Activated T-cell treated with anti-CD3 and anti-CD28 coated beads, Interleukin-2, amount 50 U/mL, for 4 hours (primary cell): ENCODE data around the gene UTS2R. TPM values are rescaled to one million over a fixed set of nuclear protein-coding genes. Genes with fewer than 3 reads are reported as not detected.
A peak's percentile ranks its signal among the peaks of the same experiment; 100 is the strongest.
"Not testable (repeated sequence)": the region's sequence is repeated elsewhere in the genome, so short reads cannot be mapped to it uniquely, and the experiment has no call there.

Source experiments
- ATAC-seq, 2 donors: fragments of 200-7000 bp; cut with Tn5 transposase; one replicate each; pipeline ENCODE4 v1.10.0; 2021
- DNase-seq: peaks from one replicate; pipeline ENCODE4 v3.0.0-alpha.2; 2020
- H3K27me3 Mint-ChIP-seq: one replicate; pipeline ENCODE4 v1.8.0; 2021; ENCODE audit warnings: low read depth, mixed read lengths
- H3K36me3 Mint-ChIP-seq: one replicate; pipeline ENCODE4 v1.8.0; 2022; ENCODE audit warnings: mixed read lengths; ENCODE audit not compliant: insufficient read depth
- H3K4me1 Mint-ChIP-seq: one replicate; pipeline ENCODE4 v1.8.0; 2021; ENCODE audit warnings: low read depth, mixed read lengths
- H3K4me3 Mint-ChIP-seq: one replicate; pipeline ENCODE4 v1.8.0; 2021; ENCODE audit warnings: mild to moderate bottlenecking, moderate library complexity, mixed read lengths
- H3K9me3 Mint-ChIP-seq: one replicate; pipeline ENCODE4 v1.8.0; 2021; ENCODE audit warnings: mixed read lengths
- total RNA-seq, 3 donors: library from RNA; stranded (reverse); gene quantifications; one replicate each; pipeline ENCODE4 v1.2.1, GENCODE V29; 2021

UTS2R gene
- total RNA-seq, 3 donors from 2014 or later, result not detected

- no peak overlapping the region for H3K4me3 Mint-ChIP-seq
- peaks cover 10% of the 10 kb centered on the region for H3K36me3 Mint-ChIP-seq
- H3K9me3 Mint-ChIP-seq, result no peaks in the 10 kb centered on the region
- DNase-seq, result no peak
- no peaks in the 10 kb centered on the region for H3K4me1 Mint-ChIP-seq
- ATAC-seq, result no peak
- no peaks in the 10 kb centered on the region for H3K27me3 Mint-ChIP-seq
These were observed 35.7 kb downstream of the UTS2R start for GRCh38 chr17:82407255-82407654.

DNA sequence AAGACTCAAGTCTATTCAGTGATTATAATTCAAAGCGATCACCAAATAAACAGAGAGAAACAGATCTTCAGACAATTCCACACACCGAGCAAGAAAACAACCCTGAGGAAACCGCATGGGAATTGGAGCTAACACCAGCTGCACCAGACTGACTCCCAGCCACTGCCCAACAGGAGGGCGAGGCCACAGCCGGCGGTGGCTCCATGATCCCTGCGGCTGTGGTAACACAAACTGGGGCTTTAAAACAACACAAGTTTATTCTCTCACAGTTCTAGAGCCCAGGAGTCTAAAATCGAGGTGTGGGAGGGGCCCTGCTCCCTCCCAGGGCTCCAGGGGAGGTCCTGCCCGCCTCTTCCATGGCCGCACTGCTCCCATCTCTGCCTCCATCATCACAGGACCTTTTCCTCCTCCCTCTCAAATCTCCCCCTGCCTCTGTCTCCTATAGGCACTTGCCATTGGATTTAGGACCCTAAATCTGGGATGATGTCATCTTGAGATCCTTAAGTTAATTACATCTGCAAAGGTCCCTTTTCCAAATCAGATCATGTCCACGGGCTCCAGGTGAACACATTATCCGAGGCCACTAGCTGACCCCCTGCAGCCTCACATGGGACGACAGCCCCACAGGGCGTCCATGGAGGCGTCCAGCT is 36.8 kb downstream of the UTS2R start:
- DNase-seq (no peak), ATAC-seq (no peak)
- peaks cover 2% of the 10 kb centered on the region for H3K4me1 Mint-ChIP-seq
- H3K36me3 Mint-ChIP-seq, result peaks cover 10% of the 10 kb centered on the region
- no peak overlapping the region for H3K4me3 Mint-ChIP-seq
- no peaks in the 10 kb centered on the region for H3K9me3 Mint-ChIP-seq
- H3K27me3 Mint-ChIP-seq, result no peaks in the 10 kb centered on the region

DNA sequence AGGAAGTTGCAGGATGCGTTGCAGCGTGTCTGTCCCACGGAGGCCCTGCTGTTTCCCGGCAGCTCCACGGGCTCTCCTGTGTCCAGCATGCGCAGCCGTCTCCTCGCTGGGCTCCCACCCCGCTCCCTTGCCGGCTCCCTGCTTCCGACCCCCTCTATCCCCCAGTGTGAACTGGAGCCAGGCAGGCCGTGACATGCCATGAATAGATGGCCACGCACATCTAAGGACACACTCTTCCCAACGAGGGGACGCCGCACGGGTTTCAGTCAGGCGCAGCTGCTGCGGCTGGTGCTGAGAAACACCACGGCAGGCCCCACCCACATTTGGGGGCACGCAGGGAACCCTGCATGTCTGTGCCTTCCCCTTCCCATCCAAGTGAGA is 37.4 kb downstream of the UTS2R start:
- ATAC-seq, result no peak
- DNase-seq, result no peak
- no peak overlapping the region for H3K4me3 Mint-ChIP-seq
- peaks cover 2% of the 10 kb centered on the region for H3K4me1 Mint-ChIP-seq
- H3K27me3 Mint-ChIP-seq, result no peaks in the 10 kb centered on the region
- peaks cover 10% of the 10 kb centered on the region for H3K36me3 Mint-ChIP-seq
- no peaks in the 10 kb centered on the region for H3K9me3 Mint-ChIP-seq

- ATAC-seq, result no peak
- Mint-ChIP-seq H3K36me3 (peaks cover 12% of the 10 kb centered on the region), H3K9me3 (no peaks in the 10 kb centered on the region), H3K4me3 (no peak overlapping the region), H3K27me3 (no peaks in the 10 kb centered on the region), H3K4me1 (peaks cover 11% of the 10 kb centered on the region)
- no peak for DNase-seq
These were observed 38.6 kb downstream of the UTS2R start for GRCh38 chr17:82410014-82410716.

- Mint-ChIP-seq H3K27me3 (no peaks in the 10 kb centered on the region), H3K4me3 (no peak overlapping the region), H3K36me3 (peaks cover 12% of the 10 kb centered on the region), H3K4me1 (peaks cover 14% of the 10 kb centered on the region), H3K9me3 (no peaks in the 10 kb centered on the region)
- DNase-seq (no peak), ATAC-seq (no peak)
These were observed 40.0 kb downstream of the UTS2R start for GRCh38 chr17:82411396-82412053.

- H3K9me3 Mint-ChIP-seq, ATAC-seq, H3K4me3 Mint-ChIP-seq, DNase-seq, H3K27me3 Mint-ChIP-seq: not testable (repeated sequence)
- H3K36me3 Mint-ChIP-seq, result peaks cover 12% of the 10 kb centered on the region
- peaks cover 14% of the 10 kb centered on the region for H3K4me1 Mint-ChIP-seq
These were observed 40.5 kb downstream of the UTS2R start for GRCh38 chr17:82412081-82412480.

GRCh38 chr17:82412535-82413520 is 41.3 kb downstream of the UTS2R start:
- DNase-seq, result no peak
- no peaks in the 10 kb centered on the region for H3K9me3 Mint-ChIP-seq
- no peak for ATAC-seq
- H3K4me3 Mint-ChIP-seq, result peak overlapping the region; percentile 21
- H3K27me3 Mint-ChIP-seq, result no peaks in the 10 kb centered on the region
- peaks cover 10% of the 10 kb centered on the region for H3K36me3 Mint-ChIP-seq
- H3K4me1 Mint-ChIP-seq, result peaks cover 16% of the 10 kb centered on the region

- Mint-ChIP-seq H3K27me3 (no peaks in the 10 kb centered on the region), H3K4me1 (peaks cover 22% of the 10 kb centered on the region), H3K9me3 (no peaks in the 10 kb centered on the region), H3K36me3 (peaks cover 5% of the 10 kb centered on the region), H3K4me3 (no peak overlapping the region)
- peak; percentile 19 to 20 for ATAC-seq
- DNase-seq, result peak; percentile 72
These were observed 43.1 kb downstream of the UTS2R start for GRCh38 chr17:82414548-82415281.

GRCh38 chr17:82415336-82415735 is 43.8 kb downstream of the UTS2R start:
- H3K9me3 Mint-ChIP-seq, result no peaks in the 10 kb centered on the region
- no peaks in the 10 kb centered on the region for H3K27me3 Mint-ChIP-seq
- DNase-seq (no peak), ATAC-seq (no peak)
- peaks cover 28% of the 10 kb centered on the region for H3K4me1 Mint-ChIP-seq
- H3K36me3 Mint-ChIP-seq, result peaks cover 7% of the 10 kb centered on the region
- no peak overlapping the region for H3K4me3 Mint-ChIP-seq

GRCh38 chr17:82415786-82416185 is 44.2 kb downstream of the UTS2R start:
- no peak for ATAC-seq
- Mint-ChIP-seq H3K4me3 (no peak overlapping the region), H3K36me3 (peaks cover 7% of the 10 kb centered on the region), H3K4me1 (peaks cover 28% of the 10 kb centered on the region), H3K9me3 (no peaks in the 10 kb centered on the region), H3K27me3 (no peaks in the 10 kb centered on the region)
- no peak for DNase-seq

- H3K4me3 Mint-ChIP-seq, result no peak overlapping the region
- DNase-seq (no peak), ATAC-seq (no peak)
- peaks cover 12% of the 10 kb centered on the region for H3K36me3 Mint-ChIP-seq
- H3K9me3 Mint-ChIP-seq, result no peaks in the 10 kb centered on the region
- H3K4me1 Mint-ChIP-seq, result peaks cover 30% of the 10 kb centered on the region
- H3K27me3 Mint-ChIP-seq, result no peaks in the 10 kb centered on the region
These were observed 44.7 kb downstream of the UTS2R start for GRCh38 chr17:82416264-82416663.

GRCh38 chr17:82416771-82417170 is 45.2 kb downstream of the UTS2R start:
- DNase-seq (no peak), ATAC-seq (no peak)
- peaks cover 16% of the 10 kb centered on the region for H3K36me3 Mint-ChIP-seq
- no peak overlapping the region for H3K4me3 Mint-ChIP-seq
- H3K9me3 Mint-ChIP-seq, result no peaks in the 10 kb centered on the region
- H3K4me1 Mint-ChIP-seq, result peaks cover 30% of the 10 kb centered on the region
- H3K27me3 Mint-ChIP-seq, result no peaks in the 10 kb centered on the region
